ENCODE results near the gene TMEM150A.

- no peak; the same call in 1 of the 2 replicates for TF ChIP-seq CTCF (IDR thresholded peaks at IDR 0.05; ENCODE audit: low read length)
- no peak for TF ChIP-seq EZH2 (IDR thresholded peaks at IDR 0.05; ENCODE audit: borderline replicate concordance, low read length)
Observed at GRCh38 chr2:85602476-85603234, at the start of gene TMEM150A.

All from OCI-LY1 (cell line).